Measurements from ENCODE around the gene AIG1. TPM values are rescaled to one million over a fixed set of nuclear protein-coding genes. Genes with fewer than 3 reads are reported as not detected.

The AIG1 gene
- total and polyA plus RNA-seq, 2 of the 4 experiments (the other 2 are of a cell fraction) = 21.3 to 27.1 TPM

GRCh38 chr6:143363299-143363698 lies 302.6 kb downstream of the AIG1 start:
- dilution Hi-C loops (cut with HindIII; ENCODE audit: low sequenced_read_pairs, unreplicated experiment) = no loop called here
- Histone ChIP-seq H3K9me3 (ENCODE audit: control insufficient read depth, insufficient read depth, low read length) (no peaks in the 10 kb centered on the region), H3K23ac (ENCODE audit: low read depth, low read length) (no peak overlapping the region), H2BK15ac (ENCODE audit: low read depth, low read length) (no peak overlapping the region), H3K79me1 (ENCODE audit: low read depth in 1 of 2, low read length in 2 of 2) (no peaks in the 10 kb centered on the region), H3K9ac (ENCODE audit: low read depth, low read length) (no peak overlapping the region), H3K4me2 (ENCODE audit: low read depth, low read length) (no peak overlapping the region), H3K4ac (ENCODE audit: low read depth, low read length) (no peak overlapping the region), H2AK5ac (ENCODE audit: low read depth, low read length) (no peak overlapping the region), H3K27ac (ENCODE audit: insufficient read depth, low read length) (no peak overlapping the region), H2BK5ac (ENCODE audit: low read depth, low read length, poor library complexity, severe bottlenecking) (no peak overlapping the region), H2AFZ (replicated peaks; ENCODE audit: low read length, poor library complexity) (no peak overlapping the region), H3K27me3 (ENCODE audit: control insufficient read depth, insufficient read depth, low read length) (no peaks in the 10 kb centered on the region; the same call in 1 of the 2 replicates), H3K14ac (replicated peaks; ENCODE audit: low read depth, low read length) (no peak overlapping the region), H4K8ac (ENCODE audit: low read depth in 2 of 2, low read length in 2 of 2) (no peak overlapping the region), H3K36me3 (ENCODE audit: control insufficient read depth, insufficient read depth, low read length) (no peaks in the 10 kb centered on the region), H4K20me1 (ENCODE audit: insufficient read depth, low read length) (no peaks in the 10 kb centered on the region), H3K56ac (ENCODE audit: extremely low read depth, insufficient read depth, low read length) (no peak overlapping the region), H3K4me3 (ENCODE audit: insufficient read depth, low read depth, low read length) (no peak overlapping the region), H2BK120ac (ENCODE audit: low read depth, low read length) (no peak overlapping the region), H2BK20ac (ENCODE audit: low read depth, low read length) (no peak overlapping the region), H3K18ac (ENCODE audit: low read depth, low read length) (no peak overlapping the region), H3K4me1 (ENCODE audit: control insufficient read depth, insufficient read depth, low read length) (no peaks in the 10 kb centered on the region), H4K5ac (ENCODE audit: low read depth, low read length) (no peak overlapping the region), H4K91ac (ENCODE audit: insufficient read depth, low read depth, low read length) (no peak overlapping the region), H2AK9ac (replicated peaks; ENCODE audit: low read depth, low read length, poor library complexity) (no peak overlapping the region), H3K9me1 (ENCODE audit: insufficient read depth, low read length) (no peaks in the 10 kb centered on the region)
- TF ChIP-seq FOS (IDR thresholded peaks at IDR 0.05; ENCODE audit: low read depth, low read length) (no peak), BHLHE40 (IDR thresholded peaks at IDR 0.05; ENCODE audit: low read depth, low read length) (no peak), MAZ (IDR thresholded peaks at IDR 0.05; ENCODE audit: borderline replicate concordance, low read depth, low read length) (no peak), NFE2L2 (IDR thresholded peaks at IDR 0.05; ENCODE audit: low read depth, low read length) (no peak)
- no TSS peak for BruUV-seq (replicated peaks)
- intact Hi-C loops (cut with micrococcal nuclease) = no loop called here
- ChIA-PET POLR2A (ENCODE audit: unreplicated experiment) (no interaction called here), CTCF (no interaction called here)
- ATAC-seq (ENCODE audit: low read depth) (peak; percentile 56), DNase-seq (no peak)
- no CpG with 5 or more reads among the region's 2 CpGs for whole genome bisulfite sequencing, 2 experiments (ENCODE audit: extremely low coverage in 2 of 2, insufficient read length in 1 of 2)
- in situ Hi-C loops (cut with MboI; ENCODE audit: low sequenced_read_pairs) = no loop called here
